Stomach (tissue), 9 donors: Measurements from ENCODE around the gene METTL21A. TPM values are rescaled to one million over a fixed set of nuclear protein-coding genes. Genes with fewer than 3 reads are reported as not detected.

ENCODE experiments used
- DNase-seq, 2 donors: peaks; one replicate each; pipeline versions ENCODE4 v3.0.0 to v3.0.0-alpha.2; 2013 to 2019
- H3K27ac ChIP-seq, 5 donors: fragments of 200-600 bp in 4 of 5; sonication (generic) in 4 of 5; one replicate each; pipeline ENCODE4 v1.5.1; 2013 to 2019; ENCODE audit warnings: mild to moderate bottlenecking in 1 of 5, moderate library complexity in 1 of 5
- H3K27me3 ChIP-seq, 3 donors: fragments of 200-600 bp; sonication (generic); one replicate each; pipeline ENCODE4 v1.5.1; 2017 to 2019; ENCODE audit warnings: mixed run types in 1 of 3
- H3K36me3 ChIP-seq, 4 donors: fragments of 200-600 bp; sonication (generic); 1 replicate in 3 of 4; 2 replicates in 1 of 4; pipeline ENCODE4 v1.5.1; 2016 to 2019
- H3K4me1 ChIP-seq, 4 donors: fragments of 200-600 bp; sonication (generic); one replicate each; pipeline ENCODE4 v1.5.1; 2016 to 2019
- H3K4me3 ChIP-seq, 4 donors: fragments of 200-600 bp; sonication (generic) in 3 of 4; one replicate each; pipeline ENCODE4 v1.5.1; 2016 to 2019; ENCODE audit warnings: mild to moderate bottlenecking in 1 of 4
- H3K9me3 ChIP-seq, 4 donors: fragments of 200-600 bp; sonication (generic); one replicate each; pipeline ENCODE4 v1.5.1; 2016 to 2019
- EP300 ChIP-seq: sonication (generic); formaldehyde crosslinking; IDR thresholded peaks from one replicate; pipeline ENCODE4 v1.6.1; 2017; ENCODE audit warnings: antibody characterized with exemption
- POLR2A ChIP-seq, 4 donors: fragments of 450-650 bp; IDR thresholded peaks; one replicate each; pipeline ENCODE4 v1.6.1; 2016; ENCODE audit warnings: antibody characterized with exemption in 4 of 4, control low read depth in 2 of 4, mild to moderate bottlenecking in 1 of 4, moderate library complexity in 1 of 4
- POLR2AphosphoS5 ChIP-seq, 3 donors: sonication (generic); formaldehyde crosslinking; IDR thresholded peaks; one replicate each; pipeline ENCODE4 v1.6.1; 2016; ENCODE audit warnings: antibody characterized with exemption in 3 of 3
- whole genome bisulfite sequencing, 5 donors: extraction: QIAGEN DNeasy Blood & Tissue Kit in 3 of 5; methylation state at CpG; one replicate each; pipeline versions ENCODE4 v1.1.5 to v1.1.7; 2013 to 2018; 5-methylcytosine and 5-hydroxymethylcytosine counted together
- intact Hi-C: fragments of 100-400 bp; cut with DNase I; formaldehyde crosslinking; loops from one replicate; pipeline ENCODE4 v1.15.1; 2023; ENCODE audit warnings: low total_unique reads
- polyA plus RNA-seq, 3 donors: library from polyadenylated mRNA; stranded (reverse); fragments of 200-250 nt; gene quantifications; one replicate each; pipeline ENCODE4 v1.2.3, GENCODE V29; 2013
- total RNA-seq, 5 donors: library from RNA; depleted of rRNA; stranded (reverse); fragments of >200 nt; gene quantifications; one replicate each; pipeline versions ENCODE4 v1.1.0 to v1.2.3, GENCODE V29; 2014 to 2016
- TF ChIP-seq, protein P1 (sequence below), 7 experiments: fragments of 450-650 bp in 4 of 7; fragments of 200-600 bp in 3 of 7; sonication (generic) in 3 of 7; IDR thresholded peaks; one replicate each; pipeline ENCODE4 v1.5.1; 2016 to 2019; ENCODE audit warnings: antibody characterized with exemption in 7 of 7, control low read depth in 2 of 7, mild to moderate bottlenecking in 1 of 7
- donor health status: healthy with polysubstance abuse.
- donor health status: Bipolar disorder and iron deficiency.
- donor health status: healthy.

METTL21A gene
- total and polyA plus RNA-seq, 8 donors = 7.4 to 42.9 (median 20.1) TPM

DNA sequence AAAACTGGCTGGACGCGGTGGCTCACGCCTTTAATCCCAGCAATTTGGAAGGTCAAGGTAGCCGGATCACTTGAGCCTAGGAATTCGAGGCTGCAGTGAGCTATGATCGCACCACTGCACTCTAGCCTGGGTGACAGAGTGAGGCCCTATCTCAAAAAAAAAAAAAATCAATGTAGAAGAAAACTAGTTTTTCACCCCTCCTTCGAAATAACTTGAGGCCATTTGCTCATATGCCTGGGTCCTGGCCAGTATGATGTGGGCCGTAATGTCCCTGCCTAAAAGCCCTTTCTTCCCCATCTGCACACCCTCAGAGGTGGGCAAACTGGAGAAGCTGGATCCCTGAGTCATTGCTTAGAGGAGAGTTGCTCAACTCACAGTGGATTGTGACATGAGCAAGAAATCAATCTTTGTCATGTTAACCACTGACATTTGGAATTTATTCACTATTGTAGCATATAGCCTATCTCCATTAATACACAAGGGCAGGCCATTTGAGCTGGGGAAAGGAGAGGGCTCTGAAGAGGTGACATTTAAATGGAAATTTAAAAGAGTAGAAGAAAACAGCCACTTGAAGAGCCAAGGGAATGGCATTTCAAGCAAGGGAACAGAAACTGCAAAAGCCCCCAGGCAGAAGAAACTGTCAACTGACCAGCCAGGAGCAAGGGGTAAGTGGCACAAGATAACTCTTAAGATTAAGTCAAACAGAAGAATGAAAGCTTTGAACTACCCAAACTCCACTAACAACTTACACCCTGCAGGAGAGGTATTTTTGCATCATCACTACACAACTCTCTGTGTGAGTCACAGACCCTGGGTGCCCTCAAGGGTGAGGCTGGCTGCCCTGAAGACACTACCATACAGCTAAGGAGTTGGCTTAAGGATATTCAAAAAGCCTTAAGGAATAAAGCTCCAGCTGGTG is 7.6 kb upstream of the METTL21A start:
- intact Hi-C loops = no loop called here
- 82 to 90% (median 87%) methylated on average over 8 of the region's 8 CpGs for WGBS, 5 donors
- Histone ChIP-seq H3K27me3 (no peaks in the 10 kb centered on the region), H3K9me3 (no peaks in the 10 kb centered on the region), H3K4me3 (no peak overlapping the region), H3K4me1 (no peaks in the 10 kb centered on the region), H3K36me3 (no peaks in the 10 kb centered on the region), H3K27ac (no peak overlapping the region)
- TF ChIP-seq, protein P1, sequence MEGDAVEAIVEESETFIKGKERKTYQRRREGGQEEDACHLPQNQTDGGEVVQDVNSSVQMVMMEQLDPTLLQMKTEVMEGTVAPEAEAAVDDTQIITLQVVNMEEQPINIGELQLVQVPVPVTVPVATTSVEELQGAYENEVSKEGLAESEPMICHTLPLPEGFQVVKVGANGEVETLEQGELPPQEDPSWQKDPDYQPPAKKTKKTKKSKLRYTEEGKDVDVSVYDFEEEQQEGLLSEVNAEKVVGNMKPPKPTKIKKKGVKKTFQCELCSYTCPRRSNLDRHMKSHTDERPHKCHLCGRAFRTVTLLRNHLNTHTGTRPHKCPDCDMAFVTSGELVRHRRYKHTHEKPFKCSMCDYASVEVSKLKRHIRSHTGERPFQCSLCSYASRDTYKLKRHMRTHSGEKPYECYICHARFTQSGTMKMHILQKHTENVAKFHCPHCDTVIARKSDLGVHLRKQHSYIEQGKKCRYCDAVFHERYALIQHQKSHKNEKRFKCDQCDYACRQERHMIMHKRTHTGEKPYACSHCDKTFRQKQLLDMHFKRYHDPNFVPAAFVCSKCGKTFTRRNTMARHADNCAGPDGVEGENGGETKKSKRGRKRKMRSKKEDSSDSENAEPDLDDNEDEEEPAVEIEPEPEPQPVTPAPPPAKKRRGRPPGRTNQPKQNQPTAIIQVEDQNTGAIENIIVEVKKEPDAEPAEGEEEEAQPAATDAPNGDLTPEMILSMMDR (IDR thresholded peaks at IDR 0.05) = no peak
- TF ChIP-seq POLR2AphosphoS5 (IDR thresholded peaks at IDR 0.05) (no peak), EP300 (no peak), POLR2A (IDR thresholded peaks at IDR 0.05) (no peak)
- peak in 1 of 2 donors; percentile 36 for DNase-seq

DNA sequence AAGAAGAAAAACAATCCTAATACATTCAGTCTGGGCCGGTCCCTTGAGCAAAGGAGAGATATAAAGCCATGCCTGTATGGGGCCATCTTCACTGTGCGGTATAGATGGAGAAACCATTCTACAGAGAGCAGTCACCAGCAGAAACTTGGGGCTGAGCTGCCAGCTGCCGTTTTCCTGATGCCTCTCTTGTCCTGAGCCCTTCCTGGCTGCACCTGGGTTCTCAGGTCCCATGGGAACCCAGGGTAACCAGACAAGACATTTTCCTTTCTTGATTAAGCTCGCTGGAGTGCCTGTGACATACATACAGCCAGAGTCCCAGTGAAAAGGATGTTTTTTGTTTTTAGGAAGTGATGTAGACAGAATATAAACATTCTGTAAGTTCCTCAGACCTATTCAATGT is 5.3 kb upstream of the METTL21A start:
- intact Hi-C loops = no loop called here
- H3K4me1 ChIP-seq = peaks cover 8 to 16% (median 15%) of the 10 kb centered on the region in 4 donors
- no peaks in the 10 kb centered on the region for H3K36me3 ChIP-seq
- H3K27ac ChIP-seq = no peak overlapping the region
- no peaks in the 10 kb centered on the region for H3K9me3 ChIP-seq
- DNase-seq = no peak
- WGBS, 5 donors = 73 to 85% (median 78%) methylated on average over 4 of the region's 4 CpGs
- H3K4me3 ChIP-seq = no peak overlapping the region
- no peaks in the 10 kb centered on the region for H3K27me3 ChIP-seq
- TF ChIP-seq, protein P1 (IDR thresholded peaks at IDR 0.05) = no peak
- no peak for TF ChIP-seq POLR2A (IDR thresholded peaks at IDR 0.05)
- no peak for TF ChIP-seq POLR2AphosphoS5 (IDR thresholded peaks at IDR 0.05)
- no peak for TF ChIP-seq EP300

DNA sequence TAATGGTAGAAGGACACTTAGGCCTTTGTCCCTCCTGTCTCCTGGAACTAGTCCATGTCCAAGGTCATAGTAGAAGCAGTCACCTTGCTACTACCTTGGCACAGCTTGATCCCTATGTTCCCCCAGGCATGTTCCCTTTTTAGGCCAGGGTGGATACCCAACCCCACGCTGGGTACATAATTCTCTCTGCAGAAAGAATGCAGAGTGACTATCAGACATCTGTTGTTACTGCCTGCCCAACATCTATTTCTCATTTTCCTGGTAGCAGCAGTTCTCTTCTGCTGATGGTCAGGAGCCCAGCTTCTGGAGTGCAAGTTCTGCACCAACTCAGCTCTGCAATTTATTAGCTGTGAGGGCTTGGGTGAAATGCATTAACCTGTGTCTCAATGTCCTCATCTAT is 4.4 kb upstream of the METTL21A start:
- 43 to 62% (median 48%) methylated on average over 1 of the region's 1 CpG for WGBS, 5 donors
- intact Hi-C loops = loop anchor here (10.0 kb wide), 2 partner anchors 75 to 95 kb away; no protein-coding TSS in a partner anchor
- H3K27me3 ChIP-seq = no peaks in the 10 kb centered on the region

More for the DNA sequence above, 4.4 kb upstream of the METTL21A start:
- Histone ChIP-seq H3K27ac (no peak overlapping the region), H3K4me1 (peaks cover 8 to 16% (median 15%) of the 10 kb centered on the region in 4 donors), H3K4me3 (no peak overlapping the region), H3K36me3 (no peaks in the 10 kb centered on the region), H3K9me3 (no peaks in the 10 kb centered on the region)
- DNase-seq = peak in 1 of 2 donors; percentile 18
- TF ChIP-seq POLR2AphosphoS5 (IDR thresholded peaks at IDR 0.05) = no peak
- TF ChIP-seq EP300 = no peak
- TF ChIP-seq, protein P1 (IDR thresholded peaks at IDR 0.05) = no peak
- no peak for TF ChIP-seq POLR2A (IDR thresholded peaks at IDR 0.05)
